ENCODE measurements around the gene SPDYE4. TPM values are rescaled to one million over a fixed set of nuclear protein-coding genes. Genes with fewer than 3 reads are reported as not detected.

The SPDYE4 gene
- polyA plus RNA-seq, 1 of the 3 experiments (the other 2 are of a cell fraction): not detected

DNA sequence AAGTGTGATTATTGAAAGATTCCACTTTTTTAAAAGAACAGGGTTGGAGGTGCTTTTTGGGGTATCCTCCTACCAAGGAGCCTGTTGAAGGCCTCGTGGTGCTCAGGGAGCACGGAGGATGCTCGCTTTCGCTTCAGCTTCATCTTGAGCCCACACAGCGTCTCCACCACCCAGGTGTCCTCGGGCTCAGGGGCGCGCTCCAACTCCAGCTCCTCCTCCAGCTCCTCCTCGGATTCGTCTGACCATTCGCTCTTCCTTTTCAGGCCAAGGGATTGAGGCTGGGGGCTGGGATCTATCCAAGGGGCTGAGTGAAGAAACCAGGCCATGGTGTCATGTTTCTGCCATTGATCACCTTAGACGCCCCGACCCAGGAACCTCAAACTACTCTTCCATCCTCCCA, 1.2 kb downstream of the SPDYE4 start:
- H3K27ac ChIP-seq (ENCODE audit: low read depth in 2 of 2, low read length in 1 of 2): no peak overlapping the region
- 31% methylated on average over 13 of the region's 13 CpGs for WGBS (ENCODE audit: low lambda C conversion rate)
- ChIA-PET CTCF (interaction anchor here (1.5 to 1.9 kb wide), 4 partner anchors 11 to 29 kb away, joined by 4 to 10 read pairs (median 4); no protein-coding TSS in a partner anchor), POLR2A (interaction anchor here (0.7 kb wide), 1 partner anchor 521 kb away, joined by 3 read pairs; no protein-coding TSS in a partner anchor)
- no peaks in the 10 kb centered on the region for H4K20me1 ChIP-seq (ENCODE audit: insufficient read depth)
- no peak overlapping the region for H3K4me2 ChIP-seq
- H3K9me2 ChIP-seq: no peaks in the 10 kb centered on the region
- H3F3A ChIP-seq (replicated peaks; ENCODE audit: insufficient read depth): no peaks in the 10 kb centered on the region
- no peak overlapping the region for H3K9ac ChIP-seq
- no peaks in the 10 kb centered on the region for H3K79me2 ChIP-seq (ENCODE audit: insufficient read depth)
- H2AFZ ChIP-seq (ENCODE audit: low read depth): no peak overlapping the region
- TF ChIP-seq YY1 (IDR thresholded peaks at IDR 0.05; ENCODE audit: low read depth): no peak
- TF ChIP-seq, protein P1, sequence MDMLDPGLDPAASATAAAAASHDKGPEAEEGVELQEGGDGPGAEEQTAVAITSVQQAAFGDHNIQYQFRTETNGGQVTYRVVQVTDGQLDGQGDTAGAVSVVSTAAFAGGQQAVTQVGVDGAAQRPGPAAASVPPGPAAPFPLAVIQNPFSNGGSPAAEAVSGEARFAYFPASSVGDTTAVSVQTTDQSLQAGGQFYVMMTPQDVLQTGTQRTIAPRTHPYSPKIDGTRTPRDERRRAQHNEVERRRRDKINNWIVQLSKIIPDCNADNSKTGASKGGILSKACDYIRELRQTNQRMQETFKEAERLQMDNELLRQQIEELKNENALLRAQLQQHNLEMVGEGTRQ (IDR thresholded peaks at IDR 0.05; ENCODE audit: borderline replicate concordance, low read depth, low read length): no peak
- TF ChIP-seq, protein P2, sequence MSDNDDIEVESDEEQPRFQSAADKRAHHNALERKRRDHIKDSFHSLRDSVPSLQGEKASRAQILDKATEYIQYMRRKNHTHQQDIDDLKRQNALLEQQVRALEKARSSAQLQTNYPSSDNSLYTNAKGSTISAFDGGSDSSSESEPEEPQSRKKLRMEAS (IDR thresholded peaks at IDR 0.05; ENCODE audit: low read depth): no peak
- no peak for TF ChIP-seq TCF12 (IDR thresholded peaks at IDR 0.05)
- TF ChIP-seq, protein P3, sequence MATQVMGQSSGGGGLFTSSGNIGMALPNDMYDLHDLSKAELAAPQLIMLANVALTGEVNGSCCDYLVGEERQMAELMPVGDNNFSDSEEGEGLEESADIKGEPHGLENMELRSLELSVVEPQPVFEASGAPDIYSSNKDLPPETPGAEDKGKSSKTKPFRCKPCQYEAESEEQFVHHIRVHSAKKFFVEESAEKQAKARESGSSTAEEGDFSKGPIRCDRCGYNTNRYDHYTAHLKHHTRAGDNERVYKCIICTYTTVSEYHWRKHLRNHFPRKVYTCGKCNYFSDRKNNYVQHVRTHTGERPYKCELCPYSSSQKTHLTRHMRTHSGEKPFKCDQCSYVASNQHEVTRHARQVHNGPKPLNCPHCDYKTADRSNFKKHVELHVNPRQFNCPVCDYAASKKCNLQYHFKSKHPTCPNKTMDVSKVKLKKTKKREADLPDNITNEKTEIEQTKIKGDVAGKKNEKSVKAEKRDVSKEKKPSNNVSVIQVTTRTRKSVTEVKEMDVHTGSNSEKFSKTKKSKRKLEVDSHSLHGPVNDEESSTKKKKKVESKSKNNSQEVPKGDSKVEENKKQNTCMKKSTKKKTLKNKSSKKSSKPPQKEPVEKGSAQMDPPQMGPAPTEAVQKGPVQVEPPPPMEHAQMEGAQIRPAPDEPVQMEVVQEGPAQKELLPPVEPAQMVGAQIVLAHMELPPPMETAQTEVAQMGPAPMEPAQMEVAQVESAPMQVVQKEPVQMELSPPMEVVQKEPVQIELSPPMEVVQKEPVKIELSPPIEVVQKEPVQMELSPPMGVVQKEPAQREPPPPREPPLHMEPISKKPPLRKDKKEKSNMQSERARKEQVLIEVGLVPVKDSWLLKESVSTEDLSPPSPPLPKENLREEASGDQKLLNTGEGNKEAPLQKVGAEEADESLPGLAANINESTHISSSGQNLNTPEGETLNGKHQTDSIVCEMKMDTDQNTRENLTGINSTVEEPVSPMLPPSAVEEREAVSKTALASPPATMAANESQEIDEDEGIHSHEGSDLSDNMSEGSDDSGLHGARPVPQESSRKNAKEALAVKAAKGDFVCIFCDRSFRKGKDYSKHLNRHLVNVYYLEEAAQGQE (IDR thresholded peaks at IDR 0.05; ENCODE audit: low read depth, low read length): no peak
- TF ChIP-seq SMC3 (IDR thresholded peaks at IDR 0.05; ENCODE audit: low read depth, low read length): no peak
- no peak for TF ChIP-seq GATA2 (CRISPR knock-in tag; IDR thresholded peaks at IDR 0.05)
- TF ChIP-seq RXRA (IDR thresholded peaks at IDR 0.05; ENCODE audit: borderline replicate concordance, low read depth): no peak
- no peaks in the 10 kb centered on the region for H3K4me1 ChIP-seq (ENCODE audit: control insufficient read depth in 1 of 2, insufficient read depth in 2 of 2, low read depth in 1 of 2, low read length in 1 of 2)
- peaks cover 59% of the 10 kb centered on the region for H3K27me3 ChIP-seq (ENCODE audit: insufficient read depth)
- no peaks in the 10 kb centered on the region for H3K9me3 ChIP-seq
- no peak overlapping the region for H3K4me3 ChIP-seq (ENCODE audit: low read depth in 2 of 2, low read length in 1 of 2)
- no peak for DNase-seq
- no peaks in the 10 kb centered on the region for H3K36me3 ChIP-seq (replicated peaks in 1 of 2; ENCODE audit: control insufficient read depth in 1 of 2, insufficient read depth in 2 of 2, low read length in 1 of 2)

DNA sequence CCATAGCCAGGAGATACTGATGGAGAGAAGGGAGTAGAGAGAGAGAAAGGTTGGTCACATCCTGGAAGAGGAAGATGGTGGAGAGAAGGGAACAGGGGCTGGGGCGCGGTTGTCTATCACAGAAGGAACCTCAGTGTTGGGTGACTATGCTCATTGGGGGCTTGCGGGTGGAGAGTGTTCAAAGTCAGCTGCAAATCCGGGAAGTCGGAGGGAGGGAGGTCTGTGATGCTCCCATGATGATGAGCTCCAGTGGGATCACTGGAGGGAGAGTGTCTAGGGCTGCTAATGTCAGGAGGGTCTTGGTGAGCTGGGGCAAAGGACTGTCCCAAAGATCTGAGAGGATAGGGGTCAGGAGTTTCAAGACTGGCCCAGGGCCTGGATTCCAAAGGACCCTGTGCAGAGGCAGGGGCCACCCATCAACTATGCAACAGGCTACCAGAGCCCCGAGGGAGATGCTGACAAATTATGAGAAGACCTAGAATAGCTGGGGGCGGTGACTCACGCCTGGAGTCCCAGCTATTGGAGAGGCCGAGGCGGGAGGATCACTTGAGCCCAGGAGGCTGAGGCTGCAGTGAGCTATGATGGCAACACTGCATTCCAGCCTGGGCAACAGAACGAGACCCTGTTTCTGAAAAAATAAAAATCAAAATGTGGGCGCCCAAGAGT, 2.6 kb downstream of the SPDYE4 start:
- WGBS (ENCODE audit: low lambda C conversion rate): 40% methylated on average over 12 of the region's 12 CpGs

More for the DNA sequence above, 2.6 kb downstream of the SPDYE4 start:
- Histone ChIP-seq H3K9me3 (no peaks in the 10 kb centered on the region), H3K36me3 (replicated peaks in 1 of 2; ENCODE audit: control insufficient read depth in 1 of 2, insufficient read depth in 2 of 2, low read length in 1 of 2) (no peaks in the 10 kb centered on the region), H3K4me3 (ENCODE audit: low read depth in 2 of 2, low read length in 1 of 2) (no peak overlapping the region), H3K4me1 (ENCODE audit: control insufficient read depth in 1 of 2, insufficient read depth in 2 of 2, low read depth in 1 of 2, low read length in 1 of 2) (no peaks in the 10 kb centered on the region), H2AFZ (ENCODE audit: low read depth) (no peak overlapping the region), H4K20me1 (ENCODE audit: insufficient read depth) (no peaks in the 10 kb centered on the region), H3K9me2 (no peaks in the 10 kb centered on the region), H3K27ac (ENCODE audit: low read depth in 2 of 2, low read length in 1 of 2) (no peak overlapping the region), H3K27me3 (ENCODE audit: insufficient read depth) (peaks cover 62% of the 10 kb centered on the region), H3F3A (replicated peaks; ENCODE audit: insufficient read depth) (no peaks in the 10 kb centered on the region), H3K9ac (no peak overlapping the region), H3K4me2 (no peak overlapping the region), H3K79me2 (ENCODE audit: insufficient read depth) (no peaks in the 10 kb centered on the region)
- ChIA-PET POLR2A (no interaction called here), CTCF (interaction anchor here (0.7 to 1.7 kb wide), 3 partner anchors 10 to 30 kb away, joined by 3 to 5 read pairs (median 4); no protein-coding TSS in a partner anchor)
- TF ChIP-seq RFX5 (IDR thresholded peaks at IDR 0.05; ENCODE audit: low read length) (no peak), EZH2phosphoT487 (IDR thresholded peaks at IDR 0.05; ENCODE audit: borderline replicate concordance, low read depth) (no peak), MEF2A (IDR thresholded peaks at IDR 0.05; ENCODE audit: borderline replicate concordance, low read depth) (no peak), EP300 (IDR thresholded peaks at IDR 0.05; ENCODE audit: borderline replicate concordance in 1 of 2, low read depth in 1 of 2, low read length in 1 of 2) (no peak), YY1 (IDR thresholded peaks at IDR 0.05; ENCODE audit: low read depth) (no peak), RXRA (IDR thresholded peaks at IDR 0.05; ENCODE audit: borderline replicate concordance, low read depth) (no peak)
- DNase-seq: no peak
